KMS-11 (cell line): ENCODE measurements around the gene MCAM.

ENCODE experiments used
- H2AFZ ChIP-seq: fragments of 200-600 bp; sonication (generic); 2 replicates; pipeline ENCODE4 v1.6.1; 2016; ENCODE audit warnings: antibody characterized with exemption, mixed run types, low read depth
- H3K27ac ChIP-seq: fragments of 200-600 bp; sonication (generic); 2 replicates; pipeline ENCODE4 v1.6.1; 2016; ENCODE audit warnings: mild to moderate bottlenecking, mixed run types
- H3K27me3 ChIP-seq: fragments of 200-600 bp; sonication (generic); 2 replicates; pipeline ENCODE4 v1.6.1; 2017; ENCODE audit warnings: mild to moderate bottlenecking, low read depth, mixed run types, moderate library complexity; ENCODE audit not compliant: insufficient read depth
- H3K36me3 ChIP-seq: fragments of 200-600 bp; sonication (generic); 2 replicates; pipeline ENCODE4 v1.6.1; 2017; ENCODE audit warnings: mild to moderate bottlenecking, mixed run types; ENCODE audit not compliant: insufficient read depth
- H3K4me1 ChIP-seq: fragments of 200-600 bp; sonication (generic); 2 replicates; pipeline ENCODE4 v1.6.1; 2016; ENCODE audit warnings: mild to moderate bottlenecking, low read depth, mixed run types; ENCODE audit not compliant: poor library complexity, severe bottlenecking
- H3K4me2 ChIP-seq: fragments of 200-600 bp; sonication (generic); 2 replicates; pipeline ENCODE4 v1.7.0; 2016; ENCODE audit warnings: mild to moderate bottlenecking, mixed run types
- H3K4me3 ChIP-seq: fragments of 200-600 bp; sonication (generic); IDR thresholded peaks from 2 replicates; pipeline ENCODE4 v1.6.1; 2017; ENCODE audit warnings: low read depth, low read length, mixed read lengths; ENCODE audit not compliant: insufficient read depth
- H3K79me2 ChIP-seq: fragments of 200-600 bp; sonication (generic); 2 replicates; pipeline ENCODE4 v1.6.1; 2016; ENCODE audit warnings: low read depth, mixed run types; ENCODE audit not compliant: insufficient read depth
- H3K9ac ChIP-seq: fragments of 200-600 bp; sonication (generic); 2 replicates; pipeline ENCODE4 v1.6.1; 2016; ENCODE audit warnings: mild to moderate bottlenecking, mixed run types
- H4K20me1 ChIP-seq: fragments of 200-600 bp; sonication (generic); 2 replicates; pipeline ENCODE4 v1.6.1; 2016; ENCODE audit warnings: mild to moderate bottlenecking, mixed run types; ENCODE audit not compliant: insufficient read depth
- CTCF ChIP-seq: fragments of 200-600 bp; sonication (generic); conservative IDR thresholded peaks from 2 replicates; pipeline ENCODE4 v1.6.1; 2017; ENCODE audit warnings: low read depth, mild to moderate bottlenecking, antibody characterized with exemption, low read length, moderate library complexity, mixed read lengths

The MCAM gene, protein sequence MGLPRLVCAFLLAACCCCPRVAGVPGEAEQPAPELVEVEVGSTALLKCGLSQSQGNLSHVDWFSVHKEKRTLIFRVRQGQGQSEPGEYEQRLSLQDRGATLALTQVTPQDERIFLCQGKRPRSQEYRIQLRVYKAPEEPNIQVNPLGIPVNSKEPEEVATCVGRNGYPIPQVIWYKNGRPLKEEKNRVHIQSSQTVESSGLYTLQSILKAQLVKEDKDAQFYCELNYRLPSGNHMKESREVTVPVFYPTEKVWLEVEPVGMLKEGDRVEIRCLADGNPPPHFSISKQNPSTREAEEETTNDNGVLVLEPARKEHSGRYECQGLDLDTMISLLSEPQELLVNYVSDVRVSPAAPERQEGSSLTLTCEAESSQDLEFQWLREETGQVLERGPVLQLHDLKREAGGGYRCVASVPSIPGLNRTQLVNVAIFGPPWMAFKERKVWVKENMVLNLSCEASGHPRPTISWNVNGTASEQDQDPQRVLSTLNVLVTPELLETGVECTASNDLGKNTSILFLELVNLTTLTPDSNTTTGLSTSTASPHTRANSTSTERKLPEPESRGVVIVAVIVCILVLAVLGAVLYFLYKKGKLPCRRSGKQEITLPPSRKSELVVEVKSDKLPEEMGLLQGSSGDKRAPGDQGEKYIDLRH

GRCh38 chr11:119316729-119317591, at the start of gene MCAM:
Gene MCAM (minus strand): TSS chr11:119317130. CDS start chr11:119317101, 29 bp downstream.
- Histone ChIP-seq H3K36me3 (no peaks in the 10 kb centered on the region), H3K4me3 (no peak within 1 kb of the TSS), H3K27ac (no peak within 1 kb of the TSS), H3K27me3 (no peaks in the 10 kb centered on the region; the same call in 1 of the 2 replicates), H3K79me2 (no peaks in the 10 kb centered on the region), H4K20me1 (no peaks in the 10 kb centered on the region), H3K9ac (peak within 1 kb of the TSS; percentile 34; the same call in 1 of the 2 replicates), H3K4me1 (peaks cover 8% of the 10 kb centered on the region), H3K4me2 (peak within 1 kb of the TSS; percentile 76), H2AFZ (peak within 1 kb of the TSS; percentile 87)
- TF ChIP-seq CTCF, result no peak

DNA sequence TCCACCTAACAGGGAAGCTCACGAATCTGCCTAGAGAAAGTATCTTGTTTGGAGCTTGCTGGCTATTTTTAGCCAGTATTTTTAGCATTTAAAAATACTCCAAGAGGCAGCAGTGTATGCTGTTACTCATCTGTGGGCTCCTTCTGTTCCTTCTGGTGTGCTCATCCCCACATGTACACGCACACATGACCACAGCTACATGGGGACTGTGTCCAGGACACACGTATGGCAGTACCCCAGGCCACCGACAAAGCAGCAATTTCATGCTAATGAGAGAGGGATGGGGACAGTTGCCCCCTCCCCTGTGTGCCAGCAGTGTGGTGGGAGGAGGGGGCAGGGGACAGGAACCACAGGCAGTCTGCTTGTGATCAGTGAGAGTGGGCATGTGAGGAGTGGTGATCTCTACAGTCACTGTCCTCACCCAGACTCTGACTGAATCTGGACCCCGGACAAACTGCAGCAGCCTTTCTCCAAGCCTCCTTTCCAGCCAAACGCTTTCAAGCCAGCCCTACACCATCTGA, 48.2 kb upstream of the MCAM start:
- no peak overlapping the region for H3K27ac ChIP-seq
- H3K27me3 ChIP-seq, result peaks cover 3% of the 10 kb centered on the region; the same call in 1 of the 2 replicates
- no peak overlapping the region for H3K4me2 ChIP-seq
- H3K36me3 ChIP-seq, result no peaks in the 10 kb centered on the region
- no peaks in the 10 kb centered on the region for H4K20me1 ChIP-seq
- H3K4me3 ChIP-seq, result no peak overlapping the region
- no peak overlapping the region for H3K9ac ChIP-seq
- H3K79me2 ChIP-seq, result no peaks in the 10 kb centered on the region
- no peak overlapping the region for H2AFZ ChIP-seq
- TF ChIP-seq CTCF, result no peak
- peaks cover 5% of the 10 kb centered on the region for H3K4me1 ChIP-seq

- no peak for TF ChIP-seq CTCF
- peaks cover 3% of the 10 kb centered on the region; the same call in 1 of the 2 replicates for H3K27me3 ChIP-seq
- peaks cover 5% of the 10 kb centered on the region for H3K4me1 ChIP-seq
- peak overlapping the region; percentile 67; the same call in 1 of the 2 replicates for H2AFZ ChIP-seq
- H3K27ac ChIP-seq, result no peak overlapping the region
- H3K36me3 ChIP-seq, result no peaks in the 10 kb centered on the region
- H3K4me2 ChIP-seq, result peak overlapping the region; percentile 42; the same call in 1 of the 2 replicates
- no peak overlapping the region for H3K4me3 ChIP-seq
- H3K79me2 ChIP-seq, result no peaks in the 10 kb centered on the region
- no peaks in the 10 kb centered on the region for H4K20me1 ChIP-seq
- H3K9ac ChIP-seq, result peak overlapping the region; percentile 12; the same call in 1 of the 2 replicates
These were observed 47.1 kb upstream of the MCAM start for GRCh38 chr11:119363851-119364590.
